Testis (tissue), 2 donors: ENCODE results near the gene DAAM2.

Experiments
- POLR2A ChIP-seq: fragments of 450-650 bp; IDR thresholded peaks from one replicate; pipeline ENCODE4 v1.6.1; 2017; ENCODE audit warnings: antibody characterized with exemption, mild to moderate bottlenecking, moderate library complexity
- TF ChIP-seq, protein P1 (sequence below), 3 experiments: fragments of 450-650 bp in 2 of 3; fragments of 200-600 bp in 1 of 3; sonication (generic) in 1 of 3; IDR thresholded peaks; one replicate each; pipeline ENCODE4 v1.5.1; 2016 to 2019; ENCODE audit warnings: antibody characterized with exemption in 3 of 3, mild to moderate bottlenecking in 2 of 3, moderate library complexity in 1 of 3

DNA sequence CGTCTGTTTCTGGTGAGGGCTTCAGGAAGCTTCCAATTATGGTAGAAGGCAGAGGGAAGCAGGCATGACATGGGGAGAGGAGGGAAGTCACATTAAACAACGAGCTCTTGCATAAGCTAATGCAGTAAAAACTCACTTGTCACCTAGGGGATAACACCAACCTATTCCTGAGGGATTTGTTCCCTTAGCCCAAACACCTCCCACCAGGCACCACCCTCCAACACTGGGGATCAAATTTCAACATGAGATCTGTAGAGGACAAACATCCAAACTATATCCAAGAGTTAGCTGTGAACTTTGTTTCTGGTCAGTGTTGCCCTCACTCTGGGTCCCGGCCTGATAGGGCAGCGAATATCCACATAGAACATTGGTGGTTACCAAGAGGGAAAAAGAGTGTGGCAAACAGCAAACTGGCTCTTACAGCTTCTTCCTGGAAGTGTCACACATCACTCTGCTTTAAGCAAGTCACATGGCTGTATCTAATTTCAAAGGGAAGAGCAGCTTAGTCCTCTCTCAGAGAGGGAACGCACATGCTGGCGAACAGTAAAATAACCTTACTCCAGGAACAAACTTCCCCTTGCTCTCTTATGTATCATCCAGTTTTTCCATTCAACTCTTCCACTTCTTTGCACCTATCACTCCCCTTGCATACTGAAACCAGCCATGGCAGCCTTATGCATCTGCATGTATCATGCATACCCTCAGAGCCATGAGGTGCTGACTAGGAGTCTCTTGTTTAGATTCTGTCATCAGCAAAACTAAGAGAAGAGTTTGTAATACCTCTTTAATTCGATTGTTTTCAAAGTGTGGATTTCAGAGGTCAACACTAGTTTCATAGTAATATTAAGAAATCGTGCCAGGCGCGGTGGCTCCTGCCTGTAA is 146.8 kb downstream of the DAAM2 start:
- TF ChIP-seq, protein P1, sequence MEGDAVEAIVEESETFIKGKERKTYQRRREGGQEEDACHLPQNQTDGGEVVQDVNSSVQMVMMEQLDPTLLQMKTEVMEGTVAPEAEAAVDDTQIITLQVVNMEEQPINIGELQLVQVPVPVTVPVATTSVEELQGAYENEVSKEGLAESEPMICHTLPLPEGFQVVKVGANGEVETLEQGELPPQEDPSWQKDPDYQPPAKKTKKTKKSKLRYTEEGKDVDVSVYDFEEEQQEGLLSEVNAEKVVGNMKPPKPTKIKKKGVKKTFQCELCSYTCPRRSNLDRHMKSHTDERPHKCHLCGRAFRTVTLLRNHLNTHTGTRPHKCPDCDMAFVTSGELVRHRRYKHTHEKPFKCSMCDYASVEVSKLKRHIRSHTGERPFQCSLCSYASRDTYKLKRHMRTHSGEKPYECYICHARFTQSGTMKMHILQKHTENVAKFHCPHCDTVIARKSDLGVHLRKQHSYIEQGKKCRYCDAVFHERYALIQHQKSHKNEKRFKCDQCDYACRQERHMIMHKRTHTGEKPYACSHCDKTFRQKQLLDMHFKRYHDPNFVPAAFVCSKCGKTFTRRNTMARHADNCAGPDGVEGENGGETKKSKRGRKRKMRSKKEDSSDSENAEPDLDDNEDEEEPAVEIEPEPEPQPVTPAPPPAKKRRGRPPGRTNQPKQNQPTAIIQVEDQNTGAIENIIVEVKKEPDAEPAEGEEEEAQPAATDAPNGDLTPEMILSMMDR (IDR thresholded peaks at IDR 0.05): no peak
- TF ChIP-seq POLR2A: no peak
